GM13976 (cell line): ENCODE results near the gene IRGC.

Experiments used
- DNase-seq: peaks from one replicate; pipeline ENCODE4 v3.0.0; 2012; ENCODE audit warnings: low spot score
- in situ Hi-C: fragments of 300-500 bp; cut with MboI; formaldehyde crosslinking; loops from one replicate; pipeline ENCODE4 v1.12.0; 2022; ENCODE audit warnings: low sequenced_read_pairs, mixed read lengths, inconsistent platforms; ENCODE audit not compliant: unreplicated experiment
- TF ChIP-seq, protein P1 (sequence below): IDR thresholded peaks from 2 replicates; pipeline ENCODE4 v1.5.1; 2012; ENCODE audit warnings: borderline replicate concordance, mild to moderate bottlenecking; ENCODE audit not compliant: insufficient read depth; ENCODE audit errors: extremely low read depth, missing control alignments, control extremely low read depth

IRGC gene

DNA sequence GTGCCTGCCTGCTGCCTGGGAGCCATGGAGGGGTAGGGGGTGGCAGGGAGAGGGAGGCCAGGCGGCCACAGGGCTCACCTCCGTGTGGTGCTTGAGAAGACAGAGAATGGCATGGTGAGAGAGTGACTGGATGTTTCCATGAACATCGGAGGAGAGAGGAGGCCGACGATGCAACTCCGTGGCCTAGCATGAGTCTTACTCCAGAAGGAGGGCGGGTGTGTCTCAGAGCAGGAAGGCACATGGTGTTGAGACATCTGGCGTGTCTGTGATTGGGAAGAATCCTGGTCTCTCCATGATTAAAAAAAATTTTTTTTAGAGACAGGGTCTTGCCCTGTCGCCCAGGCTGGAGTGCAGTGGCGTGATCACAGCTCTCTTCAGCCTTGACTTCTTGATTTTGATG is 5.1 kb downstream of the IRGC start:
- TF ChIP-seq, protein P1, sequence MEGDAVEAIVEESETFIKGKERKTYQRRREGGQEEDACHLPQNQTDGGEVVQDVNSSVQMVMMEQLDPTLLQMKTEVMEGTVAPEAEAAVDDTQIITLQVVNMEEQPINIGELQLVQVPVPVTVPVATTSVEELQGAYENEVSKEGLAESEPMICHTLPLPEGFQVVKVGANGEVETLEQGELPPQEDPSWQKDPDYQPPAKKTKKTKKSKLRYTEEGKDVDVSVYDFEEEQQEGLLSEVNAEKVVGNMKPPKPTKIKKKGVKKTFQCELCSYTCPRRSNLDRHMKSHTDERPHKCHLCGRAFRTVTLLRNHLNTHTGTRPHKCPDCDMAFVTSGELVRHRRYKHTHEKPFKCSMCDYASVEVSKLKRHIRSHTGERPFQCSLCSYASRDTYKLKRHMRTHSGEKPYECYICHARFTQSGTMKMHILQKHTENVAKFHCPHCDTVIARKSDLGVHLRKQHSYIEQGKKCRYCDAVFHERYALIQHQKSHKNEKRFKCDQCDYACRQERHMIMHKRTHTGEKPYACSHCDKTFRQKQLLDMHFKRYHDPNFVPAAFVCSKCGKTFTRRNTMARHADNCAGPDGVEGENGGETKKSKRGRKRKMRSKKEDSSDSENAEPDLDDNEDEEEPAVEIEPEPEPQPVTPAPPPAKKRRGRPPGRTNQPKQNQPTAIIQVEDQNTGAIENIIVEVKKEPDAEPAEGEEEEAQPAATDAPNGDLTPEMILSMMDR = no peak
- no peak for DNase-seq
- in situ Hi-C loops = no loop called here

DNA sequence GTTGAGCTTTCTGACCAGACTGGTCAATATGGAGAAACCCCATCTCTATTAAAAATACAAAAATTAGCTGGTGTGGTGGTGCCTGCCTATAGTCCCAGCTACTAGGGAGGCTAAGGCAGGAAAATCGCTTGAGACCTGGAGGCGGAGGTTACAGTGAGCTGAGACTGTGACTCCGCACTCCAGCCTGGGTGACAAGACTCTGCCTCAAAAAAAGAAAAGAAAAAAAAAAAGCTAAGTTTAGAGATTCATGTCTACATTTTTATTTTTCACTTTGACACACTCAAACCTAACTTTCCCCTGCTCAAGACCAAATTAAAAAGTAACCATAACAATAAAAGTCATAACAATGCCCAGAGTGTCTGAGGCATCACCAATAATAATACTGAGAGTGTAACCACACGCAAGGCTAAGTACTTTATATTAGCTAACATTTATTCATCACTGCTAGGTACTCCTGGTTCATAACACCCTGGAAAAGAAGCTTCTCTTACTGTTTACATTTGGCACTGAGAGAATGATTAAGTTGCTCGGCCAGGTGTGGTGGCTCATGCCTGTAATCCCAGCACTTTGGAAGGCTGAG is 5.7 kb downstream of the IRGC start:
- in situ Hi-C loops = no loop called here
- TF ChIP-seq, protein P1 = no peak
- DNase-seq = no peak

GRCh38 chr19:43723588-43723987 is 7.7 kb downstream of the IRGC start:
- TF ChIP-seq, protein P1 = peak; percentile 15
- in situ Hi-C loops = no loop called here
- no peak for DNase-seq

GRCh38 chr19:43724896-43725295 is 9.0 kb downstream of the IRGC start:
- TF ChIP-seq, protein P1 = no peak

GRCh38 chr19:43725468-43725867 is 9.6 kb downstream of the IRGC start:
- TF ChIP-seq, protein P1 = no peak
- in situ Hi-C loops = no loop called here
- DNase-seq = no peak

More at GRCh38 chr19:43724896-43725295, 9.0 kb downstream of the IRGC start:
- no peak for DNase-seq
- in situ Hi-C loops = no loop called here

DNA sequence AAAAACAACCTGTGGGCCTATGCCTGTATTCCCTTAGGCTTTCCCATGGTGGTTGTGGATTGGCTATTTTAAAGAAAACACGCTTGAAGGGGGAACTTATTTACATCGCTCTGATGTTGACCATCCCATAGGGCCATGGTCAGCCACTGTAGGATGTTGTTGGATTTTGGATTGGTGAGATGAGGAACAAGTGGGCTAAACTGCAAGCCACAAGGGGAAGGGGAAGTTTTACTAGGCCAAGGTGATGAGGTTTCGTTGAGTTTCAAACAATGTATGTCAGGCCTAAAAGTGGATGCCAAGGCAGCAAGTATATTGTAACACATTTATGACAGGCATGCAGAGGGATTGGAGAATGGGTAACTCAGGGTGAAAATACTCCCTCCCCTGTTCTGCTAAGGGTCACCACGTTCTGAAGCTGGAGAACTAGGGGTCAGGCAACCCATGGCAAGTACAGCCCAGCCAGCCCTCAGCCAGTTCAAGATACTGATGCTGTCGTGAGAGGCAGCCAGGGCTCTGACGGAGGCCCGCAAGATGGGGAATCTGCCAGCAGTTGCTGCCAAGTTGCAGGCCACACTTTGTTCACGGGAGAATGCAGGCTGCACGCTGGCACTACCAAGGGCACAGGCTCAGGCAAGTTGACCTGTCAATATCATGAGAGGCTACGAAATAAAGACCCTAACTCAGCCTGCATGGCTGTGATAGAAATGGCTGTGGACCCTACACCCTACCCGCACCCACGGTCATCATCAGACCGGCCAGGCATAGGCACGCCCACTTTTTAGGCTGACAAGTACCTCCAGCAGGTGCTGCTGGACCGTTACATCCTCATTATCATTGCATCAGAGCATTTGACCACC is 11.1 kb downstream of the IRGC start:
- DNase-seq = no peak
- in situ Hi-C loops = no loop called here
- TF ChIP-seq, protein P1 = no peak
